ENCODE measurements around the gene ARNT2. TPM values are rescaled to one million over a fixed set of nuclear protein-coding genes. Genes with fewer than 3 reads are reported as not detected.
A peak's percentile ranks its signal among the peaks of the same experiment; 100 is the strongest.

The ARNT2 gene
- polyA plus RNA-seq, 1 of the 3 experiments (the other 2 are of a cell fraction): 17.0 TPM

GRCh38 chr15:80452166-80452565 is 48.0 kb downstream of the ARNT2 start:
- ChIA-PET POLR2A (no interaction called here), CTCF (interaction anchor here (1.5 to 16.5 kb wide), 4 partner anchors 115 to 856 kb away, joined by 3 to 185 read pairs (median 8); partner anchors contain the start of gene CEMIP)
- no peaks in the 10 kb centered on the region for H3K79me2 ChIP-seq (ENCODE audit: insufficient read depth)
- TF ChIP-seq, protein P1, sequence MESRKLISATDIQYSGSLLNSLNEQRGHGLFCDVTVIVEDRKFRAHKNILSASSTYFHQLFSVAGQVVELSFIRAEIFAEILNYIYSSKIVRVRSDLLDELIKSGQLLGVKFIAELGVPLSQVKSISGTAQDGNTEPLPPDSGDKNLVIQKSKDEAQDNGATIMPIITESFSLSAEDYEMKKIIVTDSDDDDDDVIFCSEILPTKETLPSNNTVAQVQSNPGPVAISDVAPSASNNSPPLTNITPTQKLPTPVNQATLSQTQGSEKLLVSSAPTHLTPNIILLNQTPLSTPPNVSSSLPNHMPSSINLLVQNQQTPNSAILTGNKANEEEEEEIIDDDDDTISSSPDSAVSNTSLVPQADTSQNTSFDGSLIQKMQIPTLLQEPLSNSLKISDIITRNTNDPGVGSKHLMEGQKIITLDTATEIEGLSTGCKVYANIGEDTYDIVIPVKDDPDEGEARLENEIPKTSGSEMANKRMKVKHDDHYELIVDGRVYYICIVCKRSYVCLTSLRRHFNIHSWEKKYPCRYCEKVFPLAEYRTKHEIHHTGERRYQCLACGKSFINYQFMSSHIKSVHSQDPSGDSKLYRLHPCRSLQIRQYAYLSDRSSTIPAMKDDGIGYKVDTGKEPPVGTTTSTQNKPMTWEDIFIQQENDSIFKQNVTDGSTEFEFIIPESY (IDR thresholded peaks at IDR 0.05; ENCODE audit: borderline replicate concordance, low read depth): no peak
- no peak for TF ChIP-seq NRF1 (IDR thresholded peaks at IDR 0.05; ENCODE audit: low read depth, low read length)
- TF ChIP-seq YY1 (IDR thresholded peaks at IDR 0.05; ENCODE audit: low read depth): no peak
- TF ChIP-seq RCOR1 (IDR thresholded peaks at IDR 0.05; ENCODE audit: low read length): 0 out of 2 replicates have a peak, but pooled peaks have one; percentile 10
- TF ChIP-seq TAF1 (IDR thresholded peaks at IDR 0.05; ENCODE audit: borderline replicate concordance, low read depth, low read length): no peak
- WGBS (ENCODE audit: low lambda C conversion rate): 94% methylated on average over 4 of the region's 4 CpGs
- H3K4me1 ChIP-seq (ENCODE audit: control insufficient read depth in 1 of 2, insufficient read depth in 2 of 2, low read depth in 1 of 2, low read length in 1 of 2): peaks cover 13 to 16% of the 10 kb centered on the region in 2 experiments; a peak in 3 of 4 replicates
- H3K4me3 ChIP-seq (ENCODE audit: low read depth in 2 of 2, low read length in 1 of 2): no peak overlapping the region
- H3K36me3 ChIP-seq (replicated peaks in 1 of 2; ENCODE audit: control insufficient read depth in 1 of 2, insufficient read depth in 2 of 2, low read length in 1 of 2): peaks cover 0 to 8% of the 10 kb centered on the region in 2 experiments
- H3F3A ChIP-seq (replicated peaks; ENCODE audit: insufficient read depth): peaks cover 8% of the 10 kb centered on the region
- no peak overlapping the region for H3K4me2 ChIP-seq
- no peak overlapping the region for H3K9ac ChIP-seq
- H3K9me3 ChIP-seq: no peaks in the 10 kb centered on the region
- no peaks in the 10 kb centered on the region for H3K27me3 ChIP-seq (ENCODE audit: insufficient read depth)
- H3K9me2 ChIP-seq: no peaks in the 10 kb centered on the region
- H3K27ac ChIP-seq (ENCODE audit: low read depth in 2 of 2, low read length in 1 of 2): peak overlapping the region in 1 of 2 experiments; percentile 47; a peak in 1 of 4 replicates
- DNase-seq: peak; percentile 63
- no peaks in the 10 kb centered on the region for H4K20me1 ChIP-seq (ENCODE audit: insufficient read depth)
- H2AFZ ChIP-seq (ENCODE audit: low read depth): no peak overlapping the region

- no peak for DNase-seq
- H3K4me3 ChIP-seq (ENCODE audit: low read depth in 2 of 2, low read length in 1 of 2): 0 out of 4 replicates have a peak overlapping the region, but pooled peaks of 1 of the 2 experiments have one; percentile 20
- H3K9ac ChIP-seq: no peak overlapping the region
- no peaks in the 10 kb centered on the region for H4K20me1 ChIP-seq (ENCODE audit: insufficient read depth)
- no peaks in the 10 kb centered on the region for H3K9me2 ChIP-seq
- WGBS (ENCODE audit: low lambda C conversion rate): 53% methylated on average over 5 of the region's 6 CpGs
- H3K4me2 ChIP-seq: peak overlapping the region; percentile 43
- H3K4me1 ChIP-seq (ENCODE audit: control insufficient read depth in 1 of 2, insufficient read depth in 2 of 2, low read depth in 1 of 2, low read length in 1 of 2): peaks cover 13 to 16% of the 10 kb centered on the region in 2 experiments; a peak in 3 of 4 replicates
- POLR2A ChIA-PET: no interaction called here
- TF ChIP-seq GABPA (IDR thresholded peaks at IDR 0.05; ENCODE audit: low read depth) (no peak), FOSL2 (IDR thresholded peaks at IDR 0.05; ENCODE audit: borderline replicate concordance, low read depth) (peak; percentile 7; the same call in 1 of the 2 replicates)
- no peaks in the 10 kb centered on the region for H3K79me2 ChIP-seq (ENCODE audit: insufficient read depth)
- peaks cover 8% of the 10 kb centered on the region for H3F3A ChIP-seq (replicated peaks; ENCODE audit: insufficient read depth)
- H3K9me3 ChIP-seq: no peaks in the 10 kb centered on the region
- CTCF ChIA-PET: interaction anchor here (0.7 to 16.5 kb wide), 31 partner anchors 9 to 811 kb away, joined by 3 to 185 read pairs (median 5); partner anchors contain the start of gene CEMIP
- H3K36me3 ChIP-seq (replicated peaks in 1 of 2; ENCODE audit: control insufficient read depth in 1 of 2, insufficient read depth in 2 of 2, low read length in 1 of 2): peaks cover 5 to 8% of the 10 kb centered on the region in 2 experiments
- peak overlapping the region; percentile 49 to 69; a peak in 3 of 4 replicates for H3K27ac ChIP-seq (ENCODE audit: low read depth in 2 of 2, low read length in 1 of 2)
- H3K27me3 ChIP-seq (ENCODE audit: insufficient read depth): no peaks in the 10 kb centered on the region
- no peak overlapping the region for H2AFZ ChIP-seq (ENCODE audit: low read depth)
These were observed 51.0 kb downstream of the ARNT2 start for GRCh38 chr15:80455051-80455648.
